Transverse colon (tissue), 4 donors: Measurements from ENCODE around the gene CDK5RAP2.

Experiments used
- EP300 ChIP-seq: sonication (generic); formaldehyde crosslinking; IDR thresholded peaks from one replicate; pipeline ENCODE4 v1.6.1; 2017; ENCODE audit warnings: antibody characterized with exemption, low read depth
- POLR2A ChIP-seq: fragments of 450-650 bp; IDR thresholded peaks from one replicate; pipeline ENCODE4 v1.6.1; 2016; ENCODE audit warnings: antibody characterized with exemption, mild to moderate bottlenecking, moderate library complexity
- POLR2AphosphoS5 ChIP-seq, 3 donors: sonication (generic); formaldehyde crosslinking; IDR thresholded peaks; one replicate each; pipeline ENCODE4 v1.6.1; 2016; ENCODE audit warnings: antibody characterized with exemption in 3 of 3
- TF ChIP-seq, protein P1 (sequence below), 5 experiments: fragments of 200-600 bp in 3 of 5; fragments of 450-650 bp in 2 of 5; sonication (generic) in 3 of 5; IDR thresholded peaks; 1 replicate in 2 of 5; 2 replicates in 3 of 5; pipeline ENCODE4 v1.5.1; 2016 to 2017; ENCODE audit warnings: antibody characterized with exemption in 5 of 5, inconsistent platforms in 3 of 5, mild to moderate bottlenecking in 2 of 5, moderate library complexity in 1 of 5

DNA sequence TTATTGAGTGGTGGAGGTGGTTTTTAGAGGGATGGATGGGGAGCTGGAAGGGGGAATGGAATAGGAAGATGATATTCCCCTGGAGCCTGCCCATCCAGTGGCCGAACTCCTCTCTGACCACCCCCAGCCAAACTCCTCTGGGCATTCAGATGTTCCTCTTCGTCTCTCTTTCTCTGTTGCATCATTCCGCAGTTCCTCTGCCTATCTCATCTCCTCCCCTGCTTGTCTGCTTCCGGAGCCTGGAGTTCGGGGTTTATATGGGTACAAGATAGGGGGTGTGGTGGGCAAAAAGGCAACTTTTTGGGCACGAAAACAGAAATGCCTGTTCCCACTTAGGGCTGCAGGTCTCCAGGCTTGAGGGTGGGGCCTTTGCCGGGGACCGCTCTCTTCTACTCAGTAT lies 12.2 kb upstream of the CDK5RAP2 start:
- TF ChIP-seq, protein P1, sequence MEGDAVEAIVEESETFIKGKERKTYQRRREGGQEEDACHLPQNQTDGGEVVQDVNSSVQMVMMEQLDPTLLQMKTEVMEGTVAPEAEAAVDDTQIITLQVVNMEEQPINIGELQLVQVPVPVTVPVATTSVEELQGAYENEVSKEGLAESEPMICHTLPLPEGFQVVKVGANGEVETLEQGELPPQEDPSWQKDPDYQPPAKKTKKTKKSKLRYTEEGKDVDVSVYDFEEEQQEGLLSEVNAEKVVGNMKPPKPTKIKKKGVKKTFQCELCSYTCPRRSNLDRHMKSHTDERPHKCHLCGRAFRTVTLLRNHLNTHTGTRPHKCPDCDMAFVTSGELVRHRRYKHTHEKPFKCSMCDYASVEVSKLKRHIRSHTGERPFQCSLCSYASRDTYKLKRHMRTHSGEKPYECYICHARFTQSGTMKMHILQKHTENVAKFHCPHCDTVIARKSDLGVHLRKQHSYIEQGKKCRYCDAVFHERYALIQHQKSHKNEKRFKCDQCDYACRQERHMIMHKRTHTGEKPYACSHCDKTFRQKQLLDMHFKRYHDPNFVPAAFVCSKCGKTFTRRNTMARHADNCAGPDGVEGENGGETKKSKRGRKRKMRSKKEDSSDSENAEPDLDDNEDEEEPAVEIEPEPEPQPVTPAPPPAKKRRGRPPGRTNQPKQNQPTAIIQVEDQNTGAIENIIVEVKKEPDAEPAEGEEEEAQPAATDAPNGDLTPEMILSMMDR (IDR thresholded peaks at IDR 0.05), result no peak
- TF ChIP-seq POLR2A, result no peak
- no peak for TF ChIP-seq EP300
- no peak for TF ChIP-seq POLR2AphosphoS5 (IDR thresholded peaks at IDR 0.05)
